ENCODE measurements around the gene BMPR2.

DNA sequence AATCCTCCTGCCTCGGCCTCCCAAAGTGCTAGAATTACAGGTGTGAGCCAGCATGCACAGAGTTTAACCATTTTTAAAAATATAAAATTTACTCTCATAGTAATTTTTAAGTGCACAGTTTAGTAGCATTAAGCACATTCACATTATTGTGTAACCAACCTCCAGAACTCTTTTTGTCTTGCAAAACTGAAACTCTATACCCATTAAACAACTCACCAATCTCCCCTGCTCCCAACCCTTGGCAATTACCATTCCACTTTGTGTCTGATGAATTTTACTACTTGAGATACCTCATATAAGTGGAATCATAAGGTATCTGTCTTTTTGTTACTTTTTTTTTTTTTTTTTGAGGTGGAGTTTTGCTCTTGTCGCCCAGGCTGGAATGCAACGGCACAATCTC is 112.5 kb downstream of the BMPR2 start:
- TF ChIP-seq SUZ12 (IDR thresholded peaks at IDR 0.05; ENCODE audit: extremely low read depth, insufficient read depth, insufficient read length) = no peak
- no peak for TF ChIP-seq ZNF274 (IDR thresholded peaks at IDR 0.05; ENCODE audit: low read depth, low read length)
